WTC11 (cell line): ENCODE data around the gene RFWD3. TPM values are rescaled to one million over a fixed set of nuclear protein-coding genes. Genes with fewer than 3 reads are reported as not detected.

Experiments used
- ATAC-seq: fragments of 200-7000 bp; cut with Tn5 transposase; 2 replicates; pipeline ENCODE4 v1.10.0; 2021; ENCODE audit warnings: mild to moderate bottlenecking, moderate library complexity
- CTCF ChIA-PET: fragments of 300-600 bp; sonication (Branson Sonifier 250); formaldehyde crosslinking; loops from one replicate; lab custom pipeline; 2021; ENCODE audit warnings: antibody characterized with exemption; lab: Charles Lee
- POLR2A ChIA-PET: fragments of 350-600 bp; sonication (Branson Sonifier 250); formaldehyde crosslinking; loops from one replicate; lab custom pipeline; 2021; ENCODE audit warnings: antibody characterized with exemption; lab: Charles Lee
- DNase-seq: peaks from one replicate; pipeline ENCODE4 v3.0.0; 2021; ENCODE audit warnings: low spot score
- H3K27ac Mint-ChIP-seq: 2 replicates; pipeline ENCODE4 v1.8.0; 2021; ENCODE audit warnings: mixed read lengths
- H3K27me3 Mint-ChIP-seq: 2 replicates; pipeline ENCODE4 v1.8.0; 2021; ENCODE audit warnings: low read depth, mild to moderate bottlenecking, moderate library complexity, mixed read lengths
- H3K36me3 Mint-ChIP-seq: 2 replicates; pipeline ENCODE4 v1.8.0; 2021; ENCODE audit warnings: mixed read lengths
- H3K4me1 Mint-ChIP-seq: 2 replicates; pipeline ENCODE4 v1.8.0; 2022; ENCODE audit warnings: mixed read lengths
- H3K4me3 Mint-ChIP-seq: 2 replicates; pipeline ENCODE4 v1.8.0; 2021; ENCODE audit warnings: mild to moderate bottlenecking, moderate library complexity, mixed read lengths
- H3K9me3 Mint-ChIP-seq: 2 replicates; pipeline ENCODE4 v1.8.0; 2021; ENCODE audit warnings: mixed read lengths
- HMGXB4 ChIP-seq: sonication (generic); formaldehyde crosslinking; IDR thresholded peaks from 2 replicates; pipeline ENCODE4 v1.8.1; 2023; ENCODE audit warnings: mild to moderate bottlenecking, moderate library complexity, missing genetic modification reagents
- KAT7 ChIP-seq: sonication (generic); formaldehyde crosslinking; IDR thresholded peaks from 2 replicates; pipeline ENCODE4 v1.8.1; 2023; ENCODE audit warnings: missing genetic modification reagents, mild to moderate bottlenecking, borderline replicate concordance
- MYBL2 ChIP-seq: sonication (generic); formaldehyde crosslinking; IDR thresholded peaks from 2 replicates; pipeline ENCODE4 v1.8.1; 2023; ENCODE audit warnings: mild to moderate bottlenecking, moderate library complexity, missing genetic modification reagents
- NFATC4 ChIP-seq: fragments of 250-450 bp; sonication (Bioruptor Pico); IDR thresholded peaks from 2 replicates; pipeline ENCODE4 v1.9.0; 2021; ENCODE audit warnings: mild to moderate bottlenecking
- RELA ChIP-seq: sonication (generic); formaldehyde crosslinking; IDR thresholded peaks from 2 replicates; pipeline ENCODE4 v1.8.1; 2022; ENCODE audit warnings: missing genetic modification reagents, mild to moderate bottlenecking, borderline replicate concordance
- SMAD3 ChIP-seq: sonication (generic); formaldehyde crosslinking; IDR thresholded peaks from 2 replicates; pipeline ENCODE4 v1.8.0; 2022; ENCODE audit warnings: missing genetic modification reagents, mild to moderate bottlenecking, borderline replicate concordance
- SP1 ChIP-seq: sonication (generic); formaldehyde crosslinking; conservative IDR thresholded peaks from 2 replicates; pipeline ENCODE4 v1.8.1; 2022; ENCODE audit warnings: missing genetic modification reagents
- USF2 ChIP-seq: sonication (generic); formaldehyde crosslinking; IDR thresholded peaks from 2 replicates; pipeline ENCODE4 v1.8.1; 2023; ENCODE audit warnings: mild to moderate bottlenecking, missing genetic modification reagents, moderate library complexity
- ZNF121 ChIP-seq: sonication (generic); formaldehyde crosslinking; IDR thresholded peaks from 2 replicates; pipeline ENCODE4 v1.8.0; 2023; ENCODE audit warnings: missing genetic modification reagents
- ZNF317 ChIP-seq: sonication (generic); formaldehyde crosslinking; IDR thresholded peaks from 2 replicates; pipeline ENCODE4 v1.8.1; 2023; ENCODE audit warnings: low read depth, mild to moderate bottlenecking, moderate library complexity, missing genetic modification reagents, borderline replicate concordance
- ZNF416 ChIP-seq: fragments of 250-450 bp; sonication (Bioruptor Pico); IDR thresholded peaks from 2 replicates; pipeline ENCODE4 v1.9.0; 2021; ENCODE audit warnings: mild to moderate bottlenecking, inconsistent platforms
- total RNA-seq: library from RNA; stranded (reverse); gene quantifications from 3 replicates; pipeline ENCODE4 v1.2.3, GENCODE V29; 2021
- TF ChIP-seq, protein P1 (sequence below): sonication (generic); formaldehyde crosslinking; IDR thresholded peaks from 2 replicates; pipeline ENCODE4 v1.8.1; 2022; ENCODE audit warnings: missing genetic modification reagents, borderline replicate concordance
- TF ChIP-seq, protein P2 (sequence below): sonication (generic); formaldehyde crosslinking; IDR thresholded peaks from 2 replicates; pipeline ENCODE4 v1.8.1; 2023; ENCODE audit warnings: mild to moderate bottlenecking, missing genetic modification reagents, borderline replicate concordance
- TF ChIP-seq, protein P3 (sequence below): sonication (generic); formaldehyde crosslinking; IDR thresholded peaks from 2 replicates; pipeline ENCODE4 v1.8.1; 2022; ENCODE audit warnings: mild to moderate bottlenecking, moderate library complexity, missing genetic modification reagents
- TF ChIP-seq, protein P4 (sequence below): sonication (generic); formaldehyde crosslinking; IDR thresholded peaks from 2 replicates; pipeline ENCODE4 v1.8.1; 2022; ENCODE audit warnings: mild to moderate bottlenecking, missing genetic modification reagents, moderate library complexity, borderline replicate concordance

Gene RFWD3
- total RNA-seq, 1 experiment from 2014 or later, result 109 TPM

DNA sequence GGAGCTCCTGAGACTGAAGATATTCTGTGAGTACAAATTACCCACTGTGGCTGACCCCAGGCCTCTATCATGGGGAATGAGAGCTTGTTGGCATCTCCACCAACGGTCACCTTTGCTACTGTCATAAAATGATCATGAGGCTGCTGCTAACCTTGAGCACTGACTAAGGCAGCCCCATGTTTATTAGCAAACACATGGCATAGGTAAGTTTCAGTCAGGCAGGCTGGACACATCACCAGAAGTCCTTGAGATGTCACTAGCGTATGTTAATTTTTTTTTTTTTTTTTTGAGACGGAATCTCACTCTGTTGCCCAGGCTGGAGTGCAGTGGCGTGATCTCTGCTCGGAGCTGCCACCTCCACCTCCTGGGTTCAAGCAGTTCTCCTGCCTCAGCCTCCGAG, 58.3 kb downstream of the RFWD3 start:
- no peaks in the 10 kb centered on the region for H3K9me3 Mint-ChIP-seq
- peak overlapping the region; percentile 96; the same call in 1 of the 2 replicates for H3K27ac Mint-ChIP-seq
- no peaks in the 10 kb centered on the region for H3K36me3 Mint-ChIP-seq
- ChIA-PET POLR2A (interaction anchor here (0.7 to 2.2 kb wide), 2 partner anchors 11 to 58 kb away, joined by 3 to 8 read pairs; partner anchors contain the start of gene RFWD3), CTCF (interaction anchor here (0.7 kb wide), 1 partner anchor 255 kb away, joined by 4 read pairs; no protein-coding TSS in a partner anchor)
- TF ChIP-seq SP1 (no peak), ZNF416 (CRISPR knock-in tag) (no peak), SMAD3 (CRISPR knock-in tag) (no peak), RELA (CRISPR knock-in tag) (no peak), KAT7 (CRISPR knock-in tag) (no peak), ZNF121 (CRISPR knock-in tag) (0 out of 2 replicates have a peak, but pooled peaks have one; percentile 35)
- TF ChIP-seq, protein P1, sequence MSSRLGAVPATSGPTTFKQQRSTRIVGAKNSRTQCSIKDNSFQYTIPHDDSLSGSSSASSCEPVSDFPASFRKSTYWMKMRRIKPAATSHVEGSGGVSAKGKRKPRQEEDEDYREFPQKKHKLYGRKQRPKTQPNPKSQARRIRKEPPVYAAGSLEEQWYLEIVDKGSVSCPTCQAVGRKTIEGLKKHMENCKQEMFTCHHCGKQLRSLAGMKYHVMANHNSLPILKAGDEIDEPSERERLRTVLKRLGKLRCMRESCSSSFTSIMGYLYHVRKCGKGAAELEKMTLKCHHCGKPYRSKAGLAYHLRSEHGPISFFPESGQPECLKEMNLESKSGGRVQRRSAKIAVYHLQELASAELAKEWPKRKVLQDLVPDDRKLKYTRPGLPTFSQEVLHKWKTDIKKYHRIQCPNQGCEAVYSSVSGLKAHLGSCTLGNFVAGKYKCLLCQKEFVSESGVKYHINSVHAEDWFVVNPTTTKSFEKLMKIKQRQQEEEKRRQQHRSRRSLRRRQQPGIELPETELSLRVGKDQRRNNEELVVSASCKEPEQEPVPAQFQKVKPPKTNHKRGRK (CRISPR knock-in tag), result no peak
- TF ChIP-seq, protein P2, sequence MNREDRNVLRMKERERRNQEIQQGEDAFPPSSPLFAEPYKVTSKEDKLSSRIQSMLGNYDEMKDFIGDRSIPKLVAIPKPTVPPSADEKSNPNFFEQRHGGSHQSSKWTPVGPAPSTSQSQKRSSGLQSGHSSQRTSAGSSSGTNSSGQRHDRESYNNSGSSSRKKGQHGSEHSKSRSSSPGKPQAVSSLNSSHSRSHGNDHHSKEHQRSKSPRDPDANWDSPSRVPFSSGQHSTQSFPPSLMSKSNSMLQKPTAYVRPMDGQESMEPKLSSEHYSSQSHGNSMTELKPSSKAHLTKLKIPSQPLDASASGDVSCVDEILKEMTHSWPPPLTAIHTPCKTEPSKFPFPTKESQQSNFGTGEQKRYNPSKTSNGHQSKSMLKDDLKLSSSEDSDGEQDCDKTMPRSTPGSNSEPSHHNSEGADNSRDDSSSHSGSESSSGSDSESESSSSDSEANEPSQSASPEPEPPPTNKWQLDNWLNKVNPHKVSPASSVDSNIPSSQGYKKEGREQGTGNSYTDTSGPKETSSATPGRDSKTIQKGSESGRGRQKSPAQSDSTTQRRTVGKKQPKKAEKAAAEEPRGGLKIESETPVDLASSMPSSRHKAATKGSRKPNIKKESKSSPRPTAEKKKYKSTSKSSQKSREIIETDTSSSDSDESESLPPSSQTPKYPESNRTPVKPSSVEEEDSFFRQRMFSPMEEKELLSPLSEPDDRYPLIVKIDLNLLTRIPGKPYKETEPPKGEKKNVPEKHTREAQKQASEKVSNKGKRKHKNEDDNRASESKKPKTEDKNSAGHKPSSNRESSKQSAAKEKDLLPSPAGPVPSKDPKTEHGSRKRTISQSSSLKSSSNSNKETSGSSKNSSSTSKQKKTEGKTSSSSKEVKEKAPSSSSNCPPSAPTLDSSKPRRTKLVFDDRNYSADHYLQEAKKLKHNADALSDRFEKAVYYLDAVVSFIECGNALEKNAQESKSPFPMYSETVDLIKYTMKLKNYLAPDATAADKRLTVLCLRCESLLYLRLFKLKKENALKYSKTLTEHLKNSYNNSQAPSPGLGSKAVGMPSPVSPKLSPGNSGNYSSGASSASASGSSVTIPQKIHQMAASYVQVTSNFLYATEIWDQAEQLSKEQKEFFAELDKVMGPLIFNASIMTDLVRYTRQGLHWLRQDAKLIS (CRISPR knock-in tag), result 0 out of 2 replicates have a peak, but pooled peaks have one; percentile 21
- TF ChIP-seq, protein P3, sequence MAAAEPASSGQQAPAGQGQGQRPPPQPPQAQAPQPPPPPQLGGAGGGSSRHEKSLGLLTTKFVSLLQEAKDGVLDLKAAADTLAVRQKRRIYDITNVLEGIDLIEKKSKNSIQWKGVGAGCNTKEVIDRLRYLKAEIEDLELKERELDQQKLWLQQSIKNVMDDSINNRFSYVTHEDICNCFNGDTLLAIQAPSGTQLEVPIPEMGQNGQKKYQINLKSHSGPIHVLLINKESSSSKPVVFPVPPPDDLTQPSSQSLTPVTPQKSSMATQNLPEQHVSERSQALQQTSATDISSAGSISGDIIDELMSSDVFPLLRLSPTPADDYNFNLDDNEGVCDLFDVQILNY (CRISPR knock-in tag), result no peak
- H3K4me3 Mint-ChIP-seq, result peak overlapping the region; percentile 86
- no peaks in the 10 kb centered on the region for H3K27me3 Mint-ChIP-seq
- DNase-seq, result no peak
- peaks cover 36% of the 10 kb centered on the region for H3K4me1 Mint-ChIP-seq
- no peak for ATAC-seq

DNA sequence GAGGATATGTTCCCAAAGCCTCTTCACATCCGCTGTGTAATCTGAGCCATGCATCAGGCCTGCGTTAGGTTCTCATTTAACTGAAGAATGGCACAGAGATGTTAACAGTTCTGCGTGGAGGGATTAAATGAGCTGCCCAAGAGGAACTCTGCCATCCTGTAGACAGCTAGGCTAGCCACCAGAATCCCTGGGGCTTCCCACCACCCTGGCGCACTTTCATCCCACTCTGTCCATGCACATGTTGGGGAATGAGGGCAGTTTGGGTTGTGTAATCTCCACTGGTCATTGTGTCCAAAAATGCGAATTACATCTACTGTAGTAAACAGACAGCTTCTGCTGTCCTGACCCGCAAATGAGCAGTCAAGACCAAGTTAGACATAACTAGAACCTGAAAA, 58.7 kb downstream of the RFWD3 start:
- Mint-ChIP-seq H3K27ac (peak overlapping the region; percentile 96), H3K27me3 (no peaks in the 10 kb centered on the region), H3K4me1 (peaks cover 37% of the 10 kb centered on the region), H3K36me3 (no peaks in the 10 kb centered on the region), H3K9me3 (no peaks in the 10 kb centered on the region), H3K4me3 (peak overlapping the region; percentile 86)
- ChIA-PET CTCF (interaction anchor here (0.7 kb wide), 1 partner anchor 255 kb away, joined by 4 read pairs; no protein-coding TSS in a partner anchor), POLR2A (interaction anchor here (0.7 to 2.2 kb wide), 2 partner anchors 11 to 58 kb away, joined by 3 to 8 read pairs; partner anchors contain the start of gene RFWD3)
- peak; percentile 58 for ATAC-seq
- DNase-seq, result peak; percentile 33
- TF ChIP-seq USF2 (no peak), NFATC4 (CRISPR knock-in tag) (no peak), HMGXB4 (CRISPR knock-in tag) (no peak), MYBL2 (CRISPR knock-in tag) (no peak), SMAD3 (CRISPR knock-in tag) (no peak), RELA (CRISPR knock-in tag) (no peak), ZNF317 (CRISPR knock-in tag) (no peak)
- TF ChIP-seq, protein P2 (CRISPR knock-in tag), result no peak
- TF ChIP-seq, protein P4, sequence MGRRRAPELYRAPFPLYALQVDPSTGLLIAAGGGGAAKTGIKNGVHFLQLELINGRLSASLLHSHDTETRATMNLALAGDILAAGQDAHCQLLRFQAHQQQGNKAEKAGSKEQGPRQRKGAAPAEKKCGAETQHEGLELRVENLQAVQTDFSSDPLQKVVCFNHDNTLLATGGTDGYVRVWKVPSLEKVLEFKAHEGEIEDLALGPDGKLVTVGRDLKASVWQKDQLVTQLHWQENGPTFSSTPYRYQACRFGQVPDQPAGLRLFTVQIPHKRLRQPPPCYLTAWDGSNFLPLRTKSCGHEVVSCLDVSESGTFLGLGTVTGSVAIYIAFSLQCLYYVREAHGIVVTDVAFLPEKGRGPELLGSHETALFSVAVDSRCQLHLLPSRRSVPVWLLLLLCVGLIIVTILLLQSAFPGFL (CRISPR knock-in tag), result no peak
